Astrocyte of the cerebellum (primary cell): ENCODE data around the gene GNPDA2.

ENCODE experiments used
- DNase-seq: peaks from one replicate; pipeline ENCODE4 v3.0.0-alpha.2; 2011; ENCODE audit warnings: low read depth
- H3K4me3 ChIP-seq: 2 replicates; pipeline ENCODE4 v1.5.1; 2011; ENCODE audit warnings: mild to moderate bottlenecking, low read depth, low read length, moderate library complexity
- in situ Hi-C: cut with HindIII; loops from 2 replicates; pipeline ENCODE4 v1.10.0; 2017; ENCODE audit warnings: low sequenced_read_pairs
- TF ChIP-seq, protein P1 (sequence below): IDR thresholded peaks from 2 replicates; pipeline ENCODE4 v1.5.1; 2012; ENCODE audit warnings: low read length, low read depth, moderate library complexity, mild to moderate bottlenecking; ENCODE audit errors: missing control alignments

Gene GNPDA2

GRCh38 chr4:44701037-44701436, 25.3 kb downstream of the GNPDA2 start:
- DNase-seq, result no peak
- in situ Hi-C loops, result no loop called here
- TF ChIP-seq, protein P1, sequence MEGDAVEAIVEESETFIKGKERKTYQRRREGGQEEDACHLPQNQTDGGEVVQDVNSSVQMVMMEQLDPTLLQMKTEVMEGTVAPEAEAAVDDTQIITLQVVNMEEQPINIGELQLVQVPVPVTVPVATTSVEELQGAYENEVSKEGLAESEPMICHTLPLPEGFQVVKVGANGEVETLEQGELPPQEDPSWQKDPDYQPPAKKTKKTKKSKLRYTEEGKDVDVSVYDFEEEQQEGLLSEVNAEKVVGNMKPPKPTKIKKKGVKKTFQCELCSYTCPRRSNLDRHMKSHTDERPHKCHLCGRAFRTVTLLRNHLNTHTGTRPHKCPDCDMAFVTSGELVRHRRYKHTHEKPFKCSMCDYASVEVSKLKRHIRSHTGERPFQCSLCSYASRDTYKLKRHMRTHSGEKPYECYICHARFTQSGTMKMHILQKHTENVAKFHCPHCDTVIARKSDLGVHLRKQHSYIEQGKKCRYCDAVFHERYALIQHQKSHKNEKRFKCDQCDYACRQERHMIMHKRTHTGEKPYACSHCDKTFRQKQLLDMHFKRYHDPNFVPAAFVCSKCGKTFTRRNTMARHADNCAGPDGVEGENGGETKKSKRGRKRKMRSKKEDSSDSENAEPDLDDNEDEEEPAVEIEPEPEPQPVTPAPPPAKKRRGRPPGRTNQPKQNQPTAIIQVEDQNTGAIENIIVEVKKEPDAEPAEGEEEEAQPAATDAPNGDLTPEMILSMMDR, result no peak
- no peak overlapping the region for H3K4me3 ChIP-seq

DNA sequence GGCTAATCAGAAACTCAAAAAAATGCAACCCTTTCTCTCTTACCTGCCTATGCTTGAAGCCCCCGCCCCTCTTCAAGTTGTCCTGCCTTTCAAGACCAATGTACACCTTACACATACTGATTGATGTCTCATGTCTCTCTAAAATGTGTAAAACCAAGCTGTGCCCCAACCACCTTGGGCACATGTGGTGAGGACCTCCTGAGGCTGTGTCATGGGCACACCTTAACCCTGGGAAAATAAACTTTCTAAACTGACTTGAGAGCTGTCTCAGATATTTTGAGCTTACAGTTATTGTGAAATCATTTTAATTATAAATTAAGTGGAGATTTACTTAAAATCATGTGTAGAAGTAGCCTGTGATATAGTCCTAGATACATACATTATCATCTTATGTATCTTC, 25.9 kb downstream of the GNPDA2 start:
- H3K4me3 ChIP-seq, result no peak overlapping the region
- DNase-seq, result no peak
- TF ChIP-seq, protein P1, result no peak
- in situ Hi-C loops, result no loop called here

DNA sequence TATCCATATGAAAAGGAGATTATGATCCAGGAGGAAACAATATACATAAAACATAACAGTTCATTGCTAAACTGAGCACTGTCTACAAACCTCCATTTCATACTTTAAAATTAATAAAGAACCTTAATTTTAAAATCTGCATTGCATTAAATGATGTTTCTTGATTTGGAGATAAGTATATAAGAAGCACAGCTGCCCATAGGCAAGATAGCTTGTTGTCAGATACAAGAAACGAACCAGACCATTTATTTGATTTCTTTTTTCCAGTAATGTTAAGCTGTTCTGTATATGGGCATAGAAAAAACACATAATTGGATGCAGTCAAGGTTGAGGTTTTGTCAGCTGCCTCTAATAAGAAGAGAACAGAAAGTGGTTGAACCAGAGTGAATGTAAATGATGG, 41.7 kb downstream of the GNPDA2 start:
- in situ Hi-C loops, result no loop called here
- no peak for DNase-seq
- TF ChIP-seq, protein P1, result no peak
- H3K4me3 ChIP-seq, result no peak overlapping the region

DNA sequence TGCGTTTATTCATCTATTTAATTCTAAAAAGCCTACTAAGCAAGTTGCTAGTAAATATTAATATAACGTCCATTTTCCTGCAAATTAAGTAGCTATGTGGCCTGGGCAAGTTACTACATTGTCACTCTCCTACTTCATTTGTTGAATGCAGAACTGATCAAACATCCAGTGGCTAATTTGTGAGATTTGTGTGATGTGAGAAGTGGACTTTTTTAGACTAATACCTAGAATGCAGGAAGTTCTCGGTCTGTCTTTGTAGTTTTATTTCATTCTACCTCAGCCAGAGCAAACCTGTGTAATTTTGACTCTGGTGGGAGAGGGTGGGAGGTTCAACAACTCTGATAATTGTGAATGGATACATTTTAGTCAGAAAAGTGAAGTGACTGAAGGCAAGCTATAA, 47.3 kb downstream of the GNPDA2 start:
- in situ Hi-C loops, result no loop called here
- TF ChIP-seq, protein P1, result no peak
- H3K4me3 ChIP-seq, result peak overlapping the region; percentile 70
- DNase-seq, result no peak

DNA sequence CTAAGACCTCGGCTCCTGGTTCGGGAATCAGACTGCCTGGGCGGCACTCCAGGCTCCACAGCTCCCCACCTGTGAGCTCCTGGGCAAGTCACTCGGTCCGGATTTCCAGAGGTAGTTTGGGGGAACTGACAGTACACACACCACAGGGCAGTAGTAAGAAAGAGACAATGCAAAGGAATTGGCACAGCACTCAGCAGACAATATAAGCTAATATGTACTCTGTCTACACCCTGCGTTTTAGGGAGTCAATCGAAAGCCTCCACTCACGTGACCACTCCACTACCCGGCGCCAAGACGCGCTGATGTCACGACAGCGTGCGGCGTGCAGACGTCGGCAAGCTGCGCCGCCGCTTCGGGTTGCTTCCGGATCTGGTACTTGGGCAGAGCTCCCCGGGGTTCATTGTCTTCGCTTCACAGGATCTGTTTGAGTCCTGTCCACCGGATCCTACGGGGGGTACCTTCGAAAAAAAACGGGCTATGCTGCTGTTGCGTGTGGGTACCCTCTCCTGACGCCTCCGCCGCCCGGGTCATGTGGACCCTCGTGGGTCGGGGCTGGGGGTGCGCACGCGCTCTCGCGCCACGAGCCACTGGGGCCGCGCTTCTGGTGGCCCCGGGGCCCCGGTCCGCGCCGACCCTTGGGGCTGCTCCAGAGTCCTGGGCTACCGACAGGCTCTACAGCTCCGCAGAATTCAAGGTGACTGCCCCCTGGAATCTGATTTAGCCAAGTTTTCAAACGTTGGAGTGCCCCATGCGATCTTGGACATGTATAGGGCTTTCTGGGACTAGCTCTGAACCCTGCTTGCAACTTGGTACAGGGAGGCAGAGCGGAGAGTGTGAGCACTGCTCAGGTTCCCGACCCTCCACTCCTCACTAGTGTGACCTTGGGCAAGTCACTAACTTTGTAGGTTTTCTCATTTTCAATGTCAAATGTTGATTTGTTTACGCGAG, 48.0 kb downstream of the GNPDA2 start, which contains the start of gene GUF1:
Gene GUF1 (plus strand): TSS at position 327 of the 948 bp plus-strand sequence. CDS start 203 bp downstream, at position 530.
- in situ Hi-C loops, result no loop called here
- peak within 1 kb of the TSS; percentile 70 for H3K4me3 ChIP-seq
- TF ChIP-seq, protein P1, result no peak
- peak; percentile 77 for DNase-seq

- TF ChIP-seq, protein P1, result no peak
- in situ Hi-C loops, result no loop called here
Measured at GRCh38 chr4:44675366-44675765, 51.0 kb downstream of the GNPDA2 start.

More at GRCh38 chr4:44675366-44675765, 51.0 kb downstream of the GNPDA2 start:
- DNase-seq, result no peak
- H3K4me3 ChIP-seq, result no peak overlapping the region
